ENCODE measurements around the gene GTF3C4.
"Not testable (repeated sequence)": the region's sequence is repeated elsewhere in the genome, so short reads cannot be mapped to it uniquely, and the experiment has no call there.

GTF3C4 gene

GRCh38 chr9:132702254-132702653 lies 32.0 kb downstream of the GTF3C4 start:
- DNase-seq (ENCODE audit: low spot score), result no peak

GRCh38 chr9:132703336-132703735 lies 33.1 kb downstream of the GTF3C4 start:
- no peak for DNase-seq (ENCODE audit: low spot score)

GRCh38 chr9:132708239-132708638 lies 38.0 kb downstream of the GTF3C4 start:
- no peak for DNase-seq (ENCODE audit: low spot score)

- DNase-seq (ENCODE audit: low spot score), result no peak
These were observed 38.6 kb downstream of the GTF3C4 start for GRCh38 chr9:132708769-132709430.

GRCh38 chr9:132710333-132710732 lies 40.1 kb downstream of the GTF3C4 start:
- no peak for DNase-seq (ENCODE audit: low spot score)

GRCh38 chr9:132711152-132711551 lies 40.9 kb downstream of the GTF3C4 start:
- not testable (repeated sequence) for DNase-seq (ENCODE audit: low spot score)

GRCh38 chr9:132711846-132712245 lies 41.6 kb downstream of the GTF3C4 start:
- DNase-seq (ENCODE audit: low spot score), result no peak

- no peak for DNase-seq (ENCODE audit: low spot score)
These were observed 42.5 kb downstream of the GTF3C4 start for GRCh38 chr9:132712753-132713152.

GRCh38 chr9:132716007-132716406 lies 45.7 kb downstream of the GTF3C4 start:
- no peak for DNase-seq (ENCODE audit: low spot score)

- no peak for DNase-seq (ENCODE audit: low spot score)
These were observed 47.2 kb downstream of the GTF3C4 start for GRCh38 chr9:132717326-132717945.

GRCh38 chr9:132718381-132718928 lies 48.2 kb downstream of the GTF3C4 start:
- not testable (repeated sequence) for DNase-seq (ENCODE audit: low spot score)

GRCh38 chr9:132721661-132722060 lies 51.4 kb downstream of the GTF3C4 start:
- DNase-seq (ENCODE audit: low spot score), result no peak

GRCh38 chr9:132722564-132723065 lies 52.4 kb downstream of the GTF3C4 start:
- DNase-seq (ENCODE audit: low spot score), result no peak

- no peak for DNase-seq (ENCODE audit: low spot score)
These were observed 53.5 kb downstream of the GTF3C4 start for GRCh38 chr9:132723809-132724208.

GRCh38 chr9:132725306-132725705 lies 55.0 kb downstream of the GTF3C4 start:
- DNase-seq (ENCODE audit: low spot score), result no peak

- no peak for DNase-seq (ENCODE audit: low spot score)
These were observed 56.4 kb downstream of the GTF3C4 start for GRCh38 chr9:132726576-132727130.

- no peak for DNase-seq (ENCODE audit: low spot score)
These were observed 57.8 kb downstream of the GTF3C4 start for GRCh38 chr9:132728071-132728470.

- no peak for DNase-seq (ENCODE audit: low spot score)
These were observed 58.2 kb downstream of the GTF3C4 start for GRCh38 chr9:132728497-132728896.

GRCh38 chr9:132729235-132729890 lies 59.1 kb downstream of the GTF3C4 start:
- no peak for DNase-seq (ENCODE audit: low spot score)

- no peak for DNase-seq (ENCODE audit: low spot score)
These were observed 60.1 kb downstream of the GTF3C4 start for GRCh38 chr9:132730054-132731033.

GRCh38 chr9:132731230-132731629 lies 61.0 kb downstream of the GTF3C4 start:
- DNase-seq (ENCODE audit: low spot score), result no peak

Measured in kidney capillary endothelial cell (primary cell).